ENCODE results near the gene TAF6. TPM values are rescaled to one million over a fixed set of nuclear protein-coding genes. Genes with fewer than 3 reads are reported as not detected.

TAF6 gene
- total RNA-seq (2022) (50.5 and 50.8 TPM in 2 replicates), Bru-seq, nascent RNA (percentile 53 among the genes with signal in this experiment), BruChase-seq, experiment 1, labeled RNA remaining after a 6-hour chase (percentile 81 among the genes with signal in this experiment), BruChase-seq, experiment 2, labeled RNA remaining after a 2-hour chase (percentile 71 among the genes with signal in this experiment)
- long read RNA-seq, transcript TAF6-211 (15 exons, 2,464 nt) = major isoform, 40 of 68 reads
- long read RNA-seq, partial matches to known transcripts = 5 of 68 reads
- long read RNA-seq, other reads (novel, unspliced or antisense) = 17 of 68 reads

- peak; percentile 88 for DNase-seq
- Mint-ChIP-seq H3K4me1 (ENCODE audit: low read depth, unreplicated experiment) (peaks cover 8% of the 10 kb centered on the region), H3K36me3 (ENCODE audit: insufficient read depth, unreplicated experiment) (peaks cover 20% of the 10 kb centered on the region), H3K27ac (ENCODE audit: unreplicated experiment) (peak within 1 kb of the TSS; percentile 90), H3K4me3 (ENCODE audit: low read depth, unreplicated experiment) (peak within 1 kb of the TSS; percentile 96), H3K27me3 (ENCODE audit: unreplicated experiment) (no peaks in the 10 kb centered on the region), H3K9me3 (ENCODE audit: low read depth, unreplicated experiment) (no peaks in the 10 kb centered on the region)
- intact Hi-C loops (cut with micrococcal nuclease; ENCODE audit: unreplicated experiment) = no loop called here
- BruUV-seq (replicated peaks) = no TSS peak
- CTCF ChIA-PET = interaction anchor here (0.6 kb wide), 1 partner anchor 37 kb away, joined by 3 read pairs; no protein-coding TSS in a partner anchor
- TF ChIP-seq CTCF (IDR thresholded peaks at IDR 0.05; ENCODE audit: unreplicated experiment) = no peak
Measured at GRCh38 chr7:100119072-100119969, at the start of gene TAF6, which contains the start of gene CNPY4. Gene TAF6, minus strand, starts transcription at chr7:100119358. Its CDS starts 5,149 bp downstream, at chr7:100114209. Gene CNPY4, plus strand, starts transcription at chr7:100119634. Its CDS starts 111 bp downstream, at chr7:100119745.

GRCh38 chr7:100167912-100168323 is 48.8 kb upstream of the TAF6 start:
- Mint-ChIP-seq H3K36me3 (ENCODE audit: insufficient read depth, unreplicated experiment) (peaks cover 13% of the 10 kb centered on the region), H3K4me1 (ENCODE audit: low read depth, unreplicated experiment) (peaks cover 27% of the 10 kb centered on the region), H3K27me3 (ENCODE audit: unreplicated experiment) (peaks cover 54% of the 10 kb centered on the region), H3K4me3 (ENCODE audit: low read depth, unreplicated experiment) (peak overlapping the region; percentile 67), H3K9me3 (ENCODE audit: low read depth, unreplicated experiment) (no peaks in the 10 kb centered on the region), H3K27ac (ENCODE audit: unreplicated experiment) (peak overlapping the region; percentile 55)
- intact Hi-C loops (cut with micrococcal nuclease; ENCODE audit: unreplicated experiment) = no loop called here
- no peak for TF ChIP-seq CTCF (IDR thresholded peaks at IDR 0.05; ENCODE audit: unreplicated experiment)
- CTCF ChIA-PET = no interaction called here
- no peak for DNase-seq
- no TSS peak for BruUV-seq (replicated peaks)

- CTCF ChIA-PET = interaction anchor here (1.0 kb wide), 1 partner anchor 19 kb away, joined by 4 read pairs; the partner anchor contains the start of gene LAMTOR4
- no peak for TF ChIP-seq CTCF (IDR thresholded peaks at IDR 0.05; ENCODE audit: unreplicated experiment)
- BruUV-seq (replicated peaks) = no TSS peak
- H3K27ac Mint-ChIP-seq (ENCODE audit: unreplicated experiment) = no peak overlapping the region
- no peak for DNase-seq
- H3K4me1 Mint-ChIP-seq (ENCODE audit: low read depth, unreplicated experiment) = peaks cover 27% of the 10 kb centered on the region
- H3K36me3 Mint-ChIP-seq (ENCODE audit: insufficient read depth, unreplicated experiment) = peaks cover 13% of the 10 kb centered on the region
- intact Hi-C loops (cut with micrococcal nuclease; ENCODE audit: unreplicated experiment) = no loop called here
- peak overlapping the region; percentile 67 for H3K4me3 Mint-ChIP-seq (ENCODE audit: low read depth, unreplicated experiment)
- H3K9me3 Mint-ChIP-seq (ENCODE audit: low read depth, unreplicated experiment) = no peaks in the 10 kb centered on the region
- peaks cover 54% of the 10 kb centered on the region for H3K27me3 Mint-ChIP-seq (ENCODE audit: unreplicated experiment)
Measured at GRCh38 chr7:100166970-100167911, 48.1 kb upstream of the TAF6 start.
